Measurements from ENCODE around the gene FRAS1. TPM values are rescaled to one million over a fixed set of nuclear protein-coding genes. Genes with fewer than 3 reads are reported as not detected.
"Not testable (repeated sequence)": the region's sequence is repeated elsewhere in the genome, so short reads cannot be mapped to it uniquely, and the experiment has no call there.

FRAS1 gene
- total and polyA plus RNA-seq, 2 donors (not counting 1 experiment from before 2014, with no cell fraction given) = 0.30 to 0.66 TPM

DNA sequence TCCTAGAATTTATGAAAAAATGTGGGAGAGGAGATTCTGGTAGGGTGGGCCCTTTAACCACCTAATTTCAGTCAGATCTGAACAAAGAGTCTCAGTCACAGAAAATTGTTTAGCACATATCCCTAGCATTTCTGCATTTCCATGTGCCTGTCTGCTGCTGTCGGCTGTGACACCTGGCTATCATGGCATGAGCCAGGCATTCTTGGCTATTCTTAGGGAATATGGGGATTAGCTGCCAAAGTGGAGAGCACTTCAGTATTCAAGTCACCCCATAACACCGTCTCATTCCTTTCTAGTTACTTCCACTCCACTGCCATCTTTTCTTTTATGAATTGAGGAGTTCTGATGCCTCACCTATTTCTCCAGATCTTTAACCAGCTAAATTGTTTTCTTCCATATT, 211.5 kb downstream of the FRAS1 start:
- TF ChIP-seq EZH2 (IDR thresholded peaks at IDR 0.05; ENCODE audit: low read length, missing control alignments) = no peak
- TF ChIP-seq, protein P1, sequence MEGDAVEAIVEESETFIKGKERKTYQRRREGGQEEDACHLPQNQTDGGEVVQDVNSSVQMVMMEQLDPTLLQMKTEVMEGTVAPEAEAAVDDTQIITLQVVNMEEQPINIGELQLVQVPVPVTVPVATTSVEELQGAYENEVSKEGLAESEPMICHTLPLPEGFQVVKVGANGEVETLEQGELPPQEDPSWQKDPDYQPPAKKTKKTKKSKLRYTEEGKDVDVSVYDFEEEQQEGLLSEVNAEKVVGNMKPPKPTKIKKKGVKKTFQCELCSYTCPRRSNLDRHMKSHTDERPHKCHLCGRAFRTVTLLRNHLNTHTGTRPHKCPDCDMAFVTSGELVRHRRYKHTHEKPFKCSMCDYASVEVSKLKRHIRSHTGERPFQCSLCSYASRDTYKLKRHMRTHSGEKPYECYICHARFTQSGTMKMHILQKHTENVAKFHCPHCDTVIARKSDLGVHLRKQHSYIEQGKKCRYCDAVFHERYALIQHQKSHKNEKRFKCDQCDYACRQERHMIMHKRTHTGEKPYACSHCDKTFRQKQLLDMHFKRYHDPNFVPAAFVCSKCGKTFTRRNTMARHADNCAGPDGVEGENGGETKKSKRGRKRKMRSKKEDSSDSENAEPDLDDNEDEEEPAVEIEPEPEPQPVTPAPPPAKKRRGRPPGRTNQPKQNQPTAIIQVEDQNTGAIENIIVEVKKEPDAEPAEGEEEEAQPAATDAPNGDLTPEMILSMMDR (conservative IDR thresholded peaks at IDR 0.05 in 1 of 2, IDR thresholded peaks at IDR 0.05 in 1 of 2; ENCODE audit: low read depth in 1 of 2, low read length in 2 of 2) = no peak
- Histone ChIP-seq H3K27ac (ENCODE audit: insufficient read depth, low read length) (no peak overlapping the region), H4K20me1 (ENCODE audit: control insufficient read depth, extremely low read depth, insufficient read depth, low read length) (no peaks in the 10 kb centered on the region), H3K36me3 (ENCODE audit: control insufficient read depth, insufficient read depth, low read length) (no peaks in the 10 kb centered on the region), H3K79me2 (ENCODE audit: control insufficient read depth, insufficient read depth, low read length) (no peaks in the 10 kb centered on the region), H3K9me3 (ENCODE audit: control insufficient read depth, insufficient read depth, low read depth, low read length) (no peaks in the 10 kb centered on the region), H3K4me3 (replicated peaks in 1 of 4; ENCODE audit: control extremely low read depth in 1 of 4, insufficient read depth in 1 of 4, low read depth in 3 of 4, low read length in 4 of 4) (no peak overlapping the region), H2AFZ (ENCODE audit: low read length) (no peak overlapping the region), H3K4me1 (ENCODE audit: control insufficient read depth, extremely low read depth, insufficient read depth, low read length) (no peaks in the 10 kb centered on the region), H3K27me3 (ENCODE audit: control insufficient read depth, insufficient read depth, low read length) (no peaks in the 10 kb centered on the region), H3K4me2 (ENCODE audit: extremely low read depth, insufficient read depth, low read length) (no peak overlapping the region), H3K9ac (ENCODE audit: insufficient read depth, low read length) (no peak overlapping the region)
- no peak for DNase-seq (ENCODE audit: low read depth in 2 of 2)

DNA sequence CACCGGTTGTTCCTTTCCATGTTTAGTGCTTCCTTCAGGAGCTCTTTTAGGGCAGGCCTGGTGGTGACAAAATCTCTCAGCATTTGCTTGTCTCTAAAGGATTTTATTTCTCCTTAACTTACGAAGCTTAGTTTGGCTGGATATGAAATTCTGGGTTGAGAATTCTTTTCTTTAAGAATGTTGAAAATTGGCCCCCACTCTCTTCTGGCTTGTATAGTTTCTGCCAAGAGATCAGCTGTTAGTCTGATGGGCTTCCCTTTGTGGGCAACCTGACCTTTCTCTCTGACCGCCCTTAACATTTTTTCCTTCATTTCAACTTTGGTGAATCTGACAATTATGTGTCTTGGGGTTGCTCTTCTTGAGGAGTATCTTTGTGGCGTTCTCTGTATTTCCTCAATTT, 218.3 kb downstream of the FRAS1 start:
- DNase-seq (ENCODE audit: low read depth in 2 of 2); H3K9me3 ChIP-seq (ENCODE audit: control insufficient read depth, insufficient read depth, low read depth, low read length); H2AFZ ChIP-seq (ENCODE audit: low read length); H3K4me3 ChIP-seq (replicated peaks in 1 of 4; ENCODE audit: control extremely low read depth in 1 of 4, insufficient read depth in 1 of 4, low read depth in 3 of 4, low read length in 4 of 4); H3K79me2 ChIP-seq (ENCODE audit: control insufficient read depth, insufficient read depth, low read length); H3K9ac ChIP-seq (ENCODE audit: insufficient read depth, low read length); H3K27me3 ChIP-seq (ENCODE audit: control insufficient read depth, insufficient read depth, low read length); H3K4me2 ChIP-seq (ENCODE audit: extremely low read depth, insufficient read depth, low read length); H3K4me1 ChIP-seq (ENCODE audit: control insufficient read depth, extremely low read depth, insufficient read depth, low read length); H4K20me1 ChIP-seq (ENCODE audit: control insufficient read depth, extremely low read depth, insufficient read depth, low read length); H3K27ac ChIP-seq (ENCODE audit: insufficient read depth, low read length); H3K36me3 ChIP-seq (ENCODE audit: control insufficient read depth, insufficient read depth, low read length): not testable (repeated sequence)

DNA sequence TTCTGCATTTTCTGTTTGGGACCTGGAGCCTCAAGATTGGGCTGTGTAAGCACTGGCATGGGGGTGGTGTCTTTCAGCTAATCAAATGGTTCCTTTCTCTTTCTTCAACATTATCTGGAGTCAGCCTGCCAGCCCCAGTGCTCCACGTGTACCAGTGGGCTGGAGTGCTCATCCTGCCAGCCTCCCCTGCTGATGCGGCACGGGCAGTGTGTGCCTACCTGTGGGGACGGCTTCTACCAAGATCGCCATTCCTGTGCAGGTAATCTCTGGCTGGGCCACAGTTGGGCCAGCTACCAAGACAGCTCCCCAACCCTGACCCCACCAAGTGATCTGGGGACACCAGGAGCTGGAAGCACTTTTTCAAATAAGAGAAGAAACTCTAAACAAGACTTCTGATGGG, 229.2 kb downstream of the FRAS1 start:
- no peak for DNase-seq (ENCODE audit: low read depth in 2 of 2)

More for the DNA sequence above, 229.2 kb downstream of the FRAS1 start:
- Histone ChIP-seq H3K27ac (ENCODE audit: insufficient read depth, low read length) (no peak overlapping the region), H3K4me1 (ENCODE audit: control insufficient read depth, extremely low read depth, insufficient read depth, low read length) (no peaks in the 10 kb centered on the region), H3K4me2 (ENCODE audit: extremely low read depth, insufficient read depth, low read length) (no peak overlapping the region), H2AFZ (ENCODE audit: low read length) (no peak overlapping the region), H3K4me3 (replicated peaks in 1 of 4; ENCODE audit: control extremely low read depth in 1 of 4, insufficient read depth in 1 of 4, low read depth in 3 of 4, low read length in 4 of 4) (no peak overlapping the region), H3K9me3 (ENCODE audit: control insufficient read depth, insufficient read depth, low read depth, low read length) (no peaks in the 10 kb centered on the region), H3K9ac (ENCODE audit: insufficient read depth, low read length) (no peak overlapping the region), H3K27me3 (ENCODE audit: control insufficient read depth, insufficient read depth, low read length) (peaks cover 5% of the 10 kb centered on the region), H3K36me3 (ENCODE audit: control insufficient read depth, insufficient read depth, low read length) (no peaks in the 10 kb centered on the region), H3K79me2 (ENCODE audit: control insufficient read depth, insufficient read depth, low read length) (no peaks in the 10 kb centered on the region), H4K20me1 (ENCODE audit: control insufficient read depth, extremely low read depth, insufficient read depth, low read length) (no peaks in the 10 kb centered on the region)
- TF ChIP-seq EZH2 (IDR thresholded peaks at IDR 0.05; ENCODE audit: low read length, missing control alignments) = no peak
- TF ChIP-seq, protein P1 (conservative IDR thresholded peaks at IDR 0.05 in 1 of 2, IDR thresholded peaks at IDR 0.05 in 1 of 2; ENCODE audit: low read depth in 1 of 2, low read length in 2 of 2) = no peak

All from fibroblast of lung (primary cell).